GM21381 (cell line): ENCODE results near the gene CASP10.

Experiments
- ATAC-seq: cut with Tn5 transposase; IDR thresholded peaks from one replicate; pipeline ENCODE4 v1.9.1; 2021; ENCODE audit warnings: mild to moderate bottlenecking, moderate library complexity; ENCODE audit not compliant: unreplicated experiment

Gene CASP10

GRCh38 chr2:201195331-201195730 lies 12.4 kb downstream of the CASP10 start:
- no peak for ATAC-seq

GRCh38 chr2:201196003-201196402 lies 13.1 kb downstream of the CASP10 start:
- no peak for ATAC-seq

DNA sequence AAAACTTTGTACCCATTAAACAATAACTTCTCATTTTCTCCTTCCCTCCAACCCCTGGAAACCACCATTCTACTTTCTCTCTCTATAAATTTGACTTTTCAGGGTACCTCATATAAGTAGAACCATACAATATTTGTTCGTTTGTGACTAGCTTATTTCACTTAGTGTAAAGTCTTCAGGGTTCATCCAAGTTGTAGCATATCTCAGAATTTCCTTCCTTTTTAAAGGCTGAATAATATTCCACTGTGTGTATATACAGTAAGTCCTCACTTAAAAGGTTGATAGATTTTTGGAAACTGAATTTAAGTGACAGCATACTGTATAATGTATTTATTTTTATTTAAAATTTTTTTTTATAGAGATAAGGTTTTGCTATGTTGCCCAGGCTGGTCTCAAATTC lies 13.9 kb downstream of the CASP10 start:
- no peak for ATAC-seq

GRCh38 chr2:201197781-201198180 lies 14.8 kb downstream of the CASP10 start:
- no peak for ATAC-seq

- ATAC-seq: no peak
These were observed 16.9 kb downstream of the CASP10 start for GRCh38 chr2:201199847-201200246.

- no peak for ATAC-seq
These were observed 17.4 kb downstream of the CASP10 start for GRCh38 chr2:201200345-201200744.

DNA sequence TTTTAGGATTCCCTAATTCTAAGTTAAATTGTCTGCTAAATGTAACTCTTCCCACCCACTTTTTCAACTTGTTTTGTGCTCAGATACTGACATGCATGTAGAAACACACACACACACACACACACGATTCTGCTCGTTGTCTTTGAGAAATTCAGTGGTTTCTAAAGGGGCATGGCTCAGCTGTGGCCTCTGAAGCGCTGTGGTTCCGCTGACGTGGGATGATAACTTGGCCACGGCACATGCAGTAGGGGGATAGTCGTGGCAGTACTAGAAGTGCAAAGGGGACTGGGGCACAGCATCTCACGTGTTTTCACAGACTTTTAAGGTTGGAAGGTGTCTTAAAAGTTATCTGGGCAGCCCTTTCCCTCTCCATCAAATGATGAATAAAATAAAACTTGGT lies 18.4 kb downstream of the CASP10 start:
- ATAC-seq: no peak

DNA sequence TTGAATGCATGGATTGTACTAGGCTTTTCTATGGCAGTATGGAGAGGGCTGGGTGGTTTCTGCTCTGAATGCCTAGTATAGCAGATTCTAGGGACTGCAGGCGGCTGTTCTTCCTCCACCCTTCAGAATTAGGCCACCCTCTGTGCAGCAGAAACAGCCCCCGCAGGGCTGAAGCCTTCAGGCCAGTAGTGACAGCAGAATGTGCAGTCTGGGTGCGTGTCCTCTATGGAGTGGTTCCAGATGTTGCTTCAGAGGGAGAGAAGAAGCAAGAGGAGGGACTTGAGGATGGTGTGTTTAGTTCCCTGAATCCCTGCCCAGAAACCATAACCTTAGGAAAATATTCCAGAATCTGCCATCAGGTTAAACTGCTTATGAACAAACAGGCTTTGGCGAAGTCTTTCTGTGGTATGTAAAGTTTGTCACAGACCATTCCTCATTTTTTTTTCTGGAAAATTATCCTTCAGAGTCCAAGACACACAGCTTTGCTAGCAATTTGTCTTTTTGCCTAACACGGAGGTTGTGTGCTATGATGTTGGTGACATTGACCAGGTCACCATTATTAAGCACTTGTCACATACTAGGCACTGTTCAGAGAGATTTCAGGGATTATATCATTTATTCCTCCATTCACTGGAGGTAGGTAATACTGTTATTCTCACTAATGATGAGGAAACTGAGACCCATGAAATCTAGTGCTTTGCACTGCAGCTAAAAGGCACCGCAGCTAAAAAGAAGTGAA lies 21.1 kb downstream of the CASP10 start:
- ATAC-seq: no peak

- ATAC-seq: no peak
These were observed 21.9 kb downstream of the CASP10 start for GRCh38 chr2:201204655-201205514.

GRCh38 chr2:201205515-201205849 lies 22.5 kb downstream of the CASP10 start:
- no peak for ATAC-seq

- peak; percentile 82 for ATAC-seq
These were observed 25.8 kb downstream of the CASP10 start for GRCh38 chr2:201208563-201209252.

DNA sequence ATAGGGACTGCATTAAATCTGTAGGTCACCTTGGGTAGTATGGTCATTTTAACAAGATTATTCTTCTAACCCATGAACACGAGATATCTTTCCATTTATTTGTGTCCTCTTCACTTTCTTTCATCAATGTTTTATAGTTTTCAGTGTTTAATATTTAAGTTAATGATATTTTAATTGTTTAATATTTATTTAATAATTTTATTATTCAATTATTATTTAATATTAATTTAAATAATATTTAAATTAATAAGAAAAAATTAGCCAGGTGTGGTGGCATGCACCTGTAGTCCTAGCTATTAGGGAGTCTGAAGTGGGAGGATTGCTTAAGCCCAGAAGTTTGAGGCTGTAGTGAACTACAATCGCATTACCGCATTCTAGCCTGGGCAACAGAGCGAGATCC lies 33.0 kb downstream of the CASP10 start:
- ATAC-seq: no peak

DNA sequence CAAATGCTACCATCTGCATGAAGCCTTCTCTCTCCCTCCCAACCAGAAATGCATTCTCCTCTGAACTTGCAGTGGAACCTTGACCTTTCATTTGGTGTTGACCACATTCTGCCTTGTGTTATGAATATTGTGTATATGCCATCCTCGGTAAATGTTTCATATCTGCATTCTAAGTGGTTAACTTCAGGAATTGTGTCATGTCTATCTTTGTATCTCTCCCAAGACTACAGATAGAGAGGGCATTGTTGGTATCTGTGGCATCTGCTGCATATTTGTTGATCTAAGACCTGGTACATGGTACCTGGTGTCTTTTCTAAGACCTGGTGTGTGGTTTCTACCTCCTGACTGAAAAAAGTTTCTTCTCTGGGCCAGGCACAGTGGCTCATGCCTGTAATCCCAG lies 34.0 kb downstream of the CASP10 start:
- ATAC-seq: no peak

GRCh38 chr2:201218780-201219179 lies 35.8 kb downstream of the CASP10 start:
- ATAC-seq: no peak

DNA sequence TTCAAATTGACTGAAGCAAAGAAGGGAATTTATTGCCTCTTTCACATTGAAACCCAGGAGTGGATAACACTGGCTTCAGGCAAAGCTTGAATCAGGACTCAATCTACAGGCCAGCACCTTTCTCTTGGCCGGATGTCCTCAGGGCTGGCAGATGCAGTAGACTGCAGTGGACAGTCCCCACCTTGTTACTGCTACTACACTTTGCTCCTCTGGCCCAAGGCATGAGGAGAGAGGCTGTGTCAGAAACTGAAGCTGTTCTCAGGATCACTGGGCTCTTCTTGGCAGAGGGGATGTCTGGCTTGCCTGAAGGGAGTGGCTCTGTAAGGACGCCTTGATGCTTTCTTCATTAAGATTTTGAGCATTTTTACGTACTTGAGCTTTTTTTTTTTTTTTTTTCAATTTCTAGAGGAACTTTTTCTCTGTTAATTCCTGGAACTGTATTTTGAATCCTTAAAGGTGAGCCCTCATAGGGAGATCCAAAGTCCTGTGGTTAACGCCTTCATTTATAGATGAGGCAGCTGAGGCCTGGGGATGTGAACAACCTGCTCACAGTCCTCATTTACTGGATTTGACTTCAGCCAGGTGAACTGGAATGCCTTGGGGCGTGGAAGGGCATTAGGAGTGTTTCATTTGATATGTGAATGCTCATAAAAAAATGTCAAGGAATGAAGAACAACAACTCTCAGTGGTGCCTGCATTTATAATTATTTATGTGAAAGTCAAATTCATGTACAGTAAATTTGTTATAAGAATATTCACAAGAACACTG lies 36.6 kb downstream of the CASP10 start:
- no peak for ATAC-seq

GRCh38 chr2:201220102-201220570 lies 37.2 kb downstream of the CASP10 start:
- ATAC-seq: no peak

DNA sequence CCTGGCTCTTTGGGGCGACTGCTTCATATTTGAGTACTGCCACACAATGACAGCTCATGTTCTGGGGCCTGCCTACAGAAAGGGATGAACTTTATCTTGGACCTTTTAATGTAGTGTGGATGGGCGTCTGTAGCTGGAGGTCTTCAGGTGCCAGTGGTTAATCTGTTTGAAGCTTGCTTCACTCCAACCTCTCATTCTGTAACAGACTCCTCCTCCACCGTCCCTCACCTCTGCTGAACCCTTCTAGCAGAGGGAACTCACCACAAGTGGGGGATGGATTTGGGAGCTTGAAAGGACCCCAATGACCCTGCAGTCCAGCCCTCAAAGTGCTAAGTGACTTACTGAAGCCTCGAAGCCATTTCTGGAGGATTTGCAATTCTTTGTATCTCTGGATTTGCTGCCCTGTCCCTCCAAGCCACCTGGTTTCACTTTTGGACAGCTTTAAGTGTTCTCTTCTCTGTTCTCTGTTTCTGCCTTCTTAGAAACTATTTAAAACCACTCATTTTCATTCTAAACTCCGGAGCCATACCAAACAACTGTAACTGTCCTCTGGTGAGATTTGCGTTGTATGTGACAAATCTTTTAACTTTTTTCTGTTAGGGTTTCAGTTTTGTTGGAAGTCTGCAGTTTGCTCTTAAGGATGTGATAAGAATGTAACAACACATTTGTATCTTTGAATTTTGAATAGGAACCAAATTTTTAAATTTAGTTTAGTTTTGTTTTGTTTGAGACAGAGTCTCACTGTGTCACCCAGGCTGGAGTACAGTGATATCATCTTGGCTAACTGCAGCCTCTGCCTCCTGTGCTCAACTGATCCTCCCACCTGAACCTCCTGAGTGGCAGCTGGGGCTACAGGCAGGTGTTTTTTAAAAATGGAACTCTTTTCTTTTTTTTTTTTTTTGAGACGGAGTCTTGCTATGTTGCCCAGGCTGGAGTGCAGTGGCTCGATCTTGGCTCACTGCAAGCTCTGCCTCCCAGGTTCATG lies 40.4 kb downstream of the CASP10 start:
- ATAC-seq: peak; percentile 94

DNA sequence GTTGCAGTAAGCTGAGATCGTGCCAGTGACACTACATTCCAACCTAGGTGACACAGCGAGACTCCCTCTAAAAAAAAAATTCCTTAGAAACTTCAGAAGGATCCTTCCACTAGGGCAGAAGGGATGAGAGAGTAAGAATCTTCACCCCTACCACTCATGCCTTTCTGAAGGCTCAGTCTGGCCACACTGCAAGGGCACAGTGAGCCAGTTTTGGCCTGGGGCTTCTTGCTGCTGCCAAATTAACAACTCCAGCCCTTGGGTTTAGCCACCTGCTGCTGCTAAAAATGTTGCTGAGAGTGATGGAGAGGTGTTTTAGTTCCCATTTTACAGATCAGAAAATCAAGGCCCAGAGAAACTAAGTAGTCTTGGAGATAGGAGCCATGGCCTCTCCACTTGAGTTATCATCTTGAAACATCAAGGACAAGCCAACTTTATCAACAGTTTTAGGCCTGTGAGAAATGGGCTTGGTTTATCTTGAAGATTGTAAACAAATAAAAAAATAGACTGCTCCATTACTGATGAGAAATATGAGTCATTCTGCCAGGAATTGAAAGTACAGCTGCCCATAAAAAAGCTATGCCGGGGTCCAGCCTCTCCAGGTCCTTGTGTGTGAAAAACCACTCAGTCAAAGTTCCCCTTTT lies 45.5 kb downstream of the CASP10 start:
- ATAC-seq: no peak

GRCh38 chr2:201228912-201229290 lies 46.0 kb downstream of the CASP10 start:
- ATAC-seq: no peak
